Suppressor macrophage treated with lipopolysaccharide for 1 hour (primary cell): ENCODE results near the gene ANHX.

ENCODE experiments used
- DNase-seq, 3 donors: peaks; one replicate each; pipeline ENCODE4 v3.0.0-alpha.2; 2020 to 2022

ANHX gene

DNA sequence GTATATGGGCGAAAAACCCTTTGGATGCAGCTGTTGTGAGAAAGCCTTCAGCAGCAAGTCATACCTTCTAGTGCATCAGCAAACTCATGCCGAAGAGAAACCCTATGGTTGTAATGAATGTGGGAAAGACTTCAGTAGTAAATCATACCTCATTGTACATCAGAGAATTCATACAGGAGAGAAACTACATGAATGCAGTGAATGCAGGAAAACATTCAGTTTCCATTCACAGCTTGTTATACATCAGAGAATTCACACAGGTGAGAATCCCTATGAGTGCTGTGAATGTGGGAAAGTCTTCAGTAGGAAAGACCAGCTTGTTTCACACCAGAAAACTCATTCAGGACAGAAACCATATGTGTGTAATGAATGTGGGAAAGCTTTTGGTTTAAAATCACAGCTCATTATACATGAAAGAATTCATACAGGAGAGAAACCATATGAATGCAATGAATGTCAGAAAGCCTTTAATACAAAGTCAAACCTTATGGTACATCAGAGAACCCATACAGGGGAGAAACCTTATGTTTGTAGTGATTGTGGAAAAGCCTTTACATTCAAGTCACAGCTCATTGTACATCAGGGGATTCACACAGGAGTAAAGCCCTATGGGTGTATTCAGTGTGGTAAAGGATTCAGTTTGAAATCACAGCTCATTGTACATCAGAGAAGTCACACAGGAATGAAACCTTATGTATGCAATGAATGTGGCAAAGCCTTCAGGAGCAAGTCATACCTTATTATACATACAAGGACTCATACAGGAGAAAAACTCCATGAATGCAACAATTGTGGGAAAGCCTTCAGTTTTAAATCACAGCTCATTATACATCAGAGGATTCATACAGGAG is 33.0 kb downstream of the ANHX start:
- no peak for DNase-seq

DNA sequence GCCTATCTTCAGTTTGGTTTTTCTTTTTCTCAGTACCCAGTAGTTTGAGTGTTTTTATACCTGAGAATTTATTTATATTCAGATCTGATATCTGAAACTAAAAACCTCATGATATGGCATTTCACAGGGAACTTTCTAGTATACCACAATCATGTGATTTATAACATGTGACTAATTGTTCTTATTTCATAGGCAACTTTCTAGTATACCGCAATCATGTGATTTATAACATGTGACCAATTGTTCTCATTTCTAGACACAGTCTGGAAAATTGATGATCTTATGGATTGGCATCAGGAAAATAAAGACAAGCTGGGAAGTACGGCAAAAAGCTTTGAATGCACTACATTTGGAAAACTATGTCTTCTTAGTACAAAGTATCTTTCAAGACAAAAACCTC is 33.8 kb downstream of the ANHX start:
- DNase-seq: no peak

DNA sequence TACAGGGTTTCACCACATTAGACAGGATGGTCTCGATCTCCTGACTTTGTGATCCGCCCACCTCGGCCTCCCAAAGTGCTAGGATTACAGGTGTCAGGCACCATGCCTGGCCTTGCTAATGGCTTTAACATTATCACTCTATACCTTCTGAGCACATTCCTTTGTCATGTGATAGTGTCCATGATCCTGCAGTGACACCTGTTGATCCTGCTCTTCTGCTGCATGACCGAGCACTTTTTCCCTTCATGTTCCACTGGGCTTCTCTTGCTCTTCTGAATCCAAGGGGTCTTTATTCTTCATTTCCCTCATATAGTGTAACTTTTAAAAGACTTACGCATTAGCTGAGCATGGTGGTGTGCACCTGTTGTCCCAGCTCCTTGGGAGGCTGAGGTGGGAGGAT is 42.8 kb downstream of the ANHX start:
- DNase-seq: no peak

DNA sequence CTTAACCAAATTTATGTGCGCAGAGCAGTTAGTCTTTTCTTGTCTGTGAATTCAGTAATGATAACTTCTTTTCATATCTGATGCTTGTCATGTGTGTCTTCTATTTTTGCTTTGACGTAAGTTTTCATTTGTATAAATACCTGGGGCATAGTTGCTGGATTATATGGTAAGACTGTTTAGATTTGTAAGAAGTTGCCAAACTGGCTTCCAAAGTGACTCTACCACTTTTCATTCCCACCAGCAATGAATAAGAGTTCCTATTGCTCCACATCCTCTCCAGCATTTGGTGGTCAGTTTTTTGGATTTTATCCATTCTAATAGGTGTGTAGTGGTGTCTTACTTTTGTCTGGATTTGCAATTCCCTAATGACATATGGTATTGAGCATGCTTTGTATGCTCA is 45.5 kb downstream of the ANHX start:
- DNase-seq: no peak

DNA sequence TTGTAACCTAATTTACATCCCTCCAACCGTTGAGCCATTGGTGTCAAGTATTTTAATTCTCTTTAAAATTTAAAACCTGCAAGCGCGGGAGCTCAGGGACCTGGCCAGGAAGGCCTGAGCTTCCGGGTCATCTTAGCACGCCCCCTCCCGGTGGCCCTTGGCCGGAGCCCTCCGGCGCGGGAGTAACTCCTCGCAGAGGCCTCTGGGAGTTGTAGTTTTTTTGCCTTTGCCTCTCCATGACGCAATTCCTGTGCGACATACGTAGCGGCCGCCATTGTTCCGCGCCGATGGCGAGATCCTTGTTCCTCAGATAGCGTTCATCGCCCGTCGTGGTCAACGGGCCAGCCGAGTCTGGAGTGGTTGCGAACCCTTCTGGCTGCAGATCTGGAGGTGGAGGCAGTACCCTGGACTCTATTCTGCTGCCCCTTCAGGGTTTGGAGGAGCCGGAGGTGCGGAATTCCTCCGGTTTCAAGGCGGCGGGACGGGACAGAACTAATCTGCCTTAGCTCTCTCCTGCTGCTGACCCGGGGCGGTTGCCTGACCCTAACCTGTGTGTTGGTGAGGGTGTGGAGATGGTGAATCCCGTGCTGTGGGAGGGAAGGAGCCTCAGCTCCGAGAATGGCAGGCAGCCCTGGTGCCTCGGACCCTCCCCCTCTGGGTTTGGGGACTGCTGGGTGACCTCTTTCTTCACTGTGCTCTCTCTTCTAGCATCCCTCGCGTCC is 54.3 kb downstream of the ANHX start, which contains the start of gene ZNF268:
TSS of gene ZNF268 (plus strand) at position 258 of the 722 bp plus-strand sequence. CDS start 503 bp downstream, outside the sequence.
- peak; percentile 97 to 98 (median 97) for DNase-seq

DNA sequence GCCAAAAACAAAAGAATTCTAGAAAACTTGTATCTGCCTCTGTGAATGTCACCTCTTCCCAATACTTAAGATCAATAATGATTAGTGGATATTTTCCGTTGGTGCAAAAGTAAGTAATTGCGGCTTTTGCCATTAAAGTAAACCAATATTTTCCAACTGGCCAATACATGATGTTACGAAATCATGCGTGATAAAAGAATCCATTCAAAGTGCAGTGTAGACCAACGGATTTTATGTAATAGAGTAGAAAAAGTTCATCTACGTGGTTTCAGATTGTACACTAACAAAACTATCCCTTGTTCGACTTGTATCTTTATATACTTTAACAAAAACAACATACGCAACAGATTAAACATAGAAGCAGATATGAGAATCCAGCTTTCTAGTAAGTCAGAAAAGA is 55.0 kb downstream of the ANHX start:
- no peak for DNase-seq

DNA sequence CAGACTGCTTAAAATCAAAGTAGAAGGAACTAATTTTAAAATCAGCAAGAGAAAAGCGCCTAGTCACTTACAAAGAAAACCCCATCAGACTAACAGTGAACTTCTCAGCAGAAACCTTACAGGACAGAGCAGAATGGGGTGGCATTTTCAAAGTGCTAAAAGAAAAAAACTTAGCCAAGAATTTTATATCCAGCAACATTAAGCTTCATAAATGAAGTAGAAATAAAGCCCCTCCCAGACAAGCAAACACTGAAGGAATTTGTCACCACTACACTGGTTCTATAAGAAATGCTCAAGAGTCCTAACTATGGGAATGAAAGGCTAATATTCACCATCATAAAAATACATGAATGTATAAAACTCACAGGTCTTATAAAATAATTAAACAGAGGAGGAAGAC is 60.8 kb downstream of the ANHX start:
- DNase-seq: no peak

DNA sequence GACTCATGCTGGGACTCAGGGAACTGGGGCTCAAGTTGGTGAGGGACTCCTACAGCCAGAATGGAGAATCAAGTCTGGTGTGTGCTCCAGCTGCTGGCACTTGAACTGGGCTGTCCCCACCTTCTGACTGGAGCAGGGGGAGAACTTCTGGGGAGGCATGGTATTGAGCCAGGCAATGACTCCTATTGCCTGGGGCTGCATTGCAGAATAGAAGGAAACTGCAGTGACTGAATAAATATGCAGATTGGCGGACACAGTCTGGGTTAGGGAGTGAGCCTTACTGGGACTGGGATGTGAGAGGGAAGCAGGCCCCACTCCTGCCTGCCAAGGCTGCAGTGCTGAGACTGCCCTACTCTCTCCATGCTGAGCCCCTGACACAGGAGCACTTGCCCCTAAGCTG is 63.2 kb downstream of the ANHX start:
- no peak for DNase-seq
